OCI-LY3 (cell line): ENCODE measurements around the gene RNPEP.
A peak's percentile ranks its signal among the peaks of the same experiment; 100 is the strongest.

Source experiments
- H2AFZ ChIP-seq: fragments of 200-600, 300-600 bp; shearing (Covaris generic); 2 replicates; pipeline ENCODE4 v1.6.0; 2014; ENCODE audit warnings: antibody characterized with exemption, low read depth, low read length
- H3K27ac ChIP-seq: fragments of 200-600, 300-600 bp; sonication (generic); 2 replicates; pipeline ENCODE4 v1.5.1; 2014; ENCODE audit warnings: mild to moderate bottlenecking, low read length, moderate library complexity, mixed read lengths
- H3K27me3 ChIP-seq: fragments of 200-600, 300-600 bp; sonication (generic); 2 replicates; pipeline ENCODE4 v1.6.1; 2014; ENCODE audit warnings: low read depth, low read length, mixed read lengths
- H3K36me3 ChIP-seq: fragments of 200-600, 300-600 bp; sonication (generic); replicated peaks from 2 replicates; pipeline ENCODE3; 2014; ENCODE audit warnings: low read depth, low read length, mixed read lengths
- H3K4me1 ChIP-seq: fragments of 300-600, 200-600 bp; sonication (generic); 2 replicates; pipeline ENCODE4 v1.6.1; 2014; ENCODE audit warnings: low read length, mixed read lengths
- H3K4me2 ChIP-seq: fragments of 200-600, 300-600 bp; sonication (generic); 2 replicates; pipeline ENCODE4 v1.6.1; 2014; ENCODE audit warnings: low read length, mixed read lengths
- H3K4me3 ChIP-seq: fragments of 300-600, 200-600 bp; sonication (generic); 2 replicates; pipeline ENCODE4 v1.5.1; 2014; ENCODE audit warnings: antibody characterized with exemption, mild to moderate bottlenecking, low read length, moderate library complexity
- H3K79me2 ChIP-seq: fragments of 300-600, 200-600 bp; shearing (Covaris generic); 2 replicates; pipeline ENCODE4 v1.6.1; 2014; ENCODE audit warnings: mild to moderate bottlenecking, low read length, mixed read lengths
- H3K9ac ChIP-seq: fragments of 300-600, 200-600 bp; shearing (Covaris generic); 2 replicates; pipeline ENCODE4 v1.6.0; 2014; ENCODE audit warnings: mild to moderate bottlenecking, low read length, moderate library complexity
- H3K9me3 ChIP-seq: fragments of 200-600, 300-600 bp; shearing (Covaris generic); 2 replicates; pipeline ENCODE4 v1.6.1; 2014; ENCODE audit warnings: low read length, mixed read lengths; ENCODE audit not compliant: insufficient read depth
- H4K20me1 ChIP-seq: fragments of 200-600, 300-600 bp; sonication (generic); 2 replicates; pipeline ENCODE4 v1.6.1; 2016; ENCODE audit warnings: low read length, mixed read lengths; ENCODE audit not compliant: insufficient read depth
- EZH2phosphoT487 ChIP-seq: fragments of 200-600 bp; shearing (Covaris generic); IDR thresholded peaks from 2 replicates; pipeline ENCODE4 v1.6.1; 2018; ENCODE audit warnings: antibody characterized with exemption, mixed run types, low read depth
- TF ChIP-seq, protein P1 (sequence below): fragments of 200-600, 300-600 bp; sonication (generic); IDR thresholded peaks from 2 replicates; pipeline ENCODE4 v1.5.1; 2014; ENCODE audit warnings: antibody characterized with exemption, low read length, low read depth

Gene RNPEP

GRCh38 chr1:202010180-202011015 is 27.9 kb downstream of the RNPEP start, which contains the start of gene ELF3:
Gene ELF3, plus strand, starts transcription at chr1:202010587. Its CDS starts 550 bp downstream, at chr1:202011137.
- peak within 1 kb of the TSS; percentile 89 for H3K4me2 ChIP-seq
- no peak within 1 kb of the TSS; the same call in 1 of the 2 replicates for H2AFZ ChIP-seq

GRCh38 chr1:202011994-202012393 is 29.5 kb downstream of the RNPEP start:
- Histone ChIP-seq H3K27me3 (no peaks in the 10 kb centered on the region), H4K20me1 (no peaks in the 10 kb centered on the region), H3K4me1 (peaks cover 26% of the 10 kb centered on the region), H3K9me3 (no peaks in the 10 kb centered on the region), H3K4me3 (no peak overlapping the region), H3K4me2 (no peak overlapping the region; the same call in 1 of the 2 replicates), H3K36me3 (peaks cover 25% of the 10 kb centered on the region), H3K79me2 (peaks cover 17% of the 10 kb centered on the region), H3K27ac (no peak overlapping the region), H2AFZ (no peak overlapping the region), H3K9ac (no peak overlapping the region)
- TF ChIP-seq, protein P1, sequence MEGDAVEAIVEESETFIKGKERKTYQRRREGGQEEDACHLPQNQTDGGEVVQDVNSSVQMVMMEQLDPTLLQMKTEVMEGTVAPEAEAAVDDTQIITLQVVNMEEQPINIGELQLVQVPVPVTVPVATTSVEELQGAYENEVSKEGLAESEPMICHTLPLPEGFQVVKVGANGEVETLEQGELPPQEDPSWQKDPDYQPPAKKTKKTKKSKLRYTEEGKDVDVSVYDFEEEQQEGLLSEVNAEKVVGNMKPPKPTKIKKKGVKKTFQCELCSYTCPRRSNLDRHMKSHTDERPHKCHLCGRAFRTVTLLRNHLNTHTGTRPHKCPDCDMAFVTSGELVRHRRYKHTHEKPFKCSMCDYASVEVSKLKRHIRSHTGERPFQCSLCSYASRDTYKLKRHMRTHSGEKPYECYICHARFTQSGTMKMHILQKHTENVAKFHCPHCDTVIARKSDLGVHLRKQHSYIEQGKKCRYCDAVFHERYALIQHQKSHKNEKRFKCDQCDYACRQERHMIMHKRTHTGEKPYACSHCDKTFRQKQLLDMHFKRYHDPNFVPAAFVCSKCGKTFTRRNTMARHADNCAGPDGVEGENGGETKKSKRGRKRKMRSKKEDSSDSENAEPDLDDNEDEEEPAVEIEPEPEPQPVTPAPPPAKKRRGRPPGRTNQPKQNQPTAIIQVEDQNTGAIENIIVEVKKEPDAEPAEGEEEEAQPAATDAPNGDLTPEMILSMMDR = no peak
- TF ChIP-seq EZH2phosphoT487 = no peak

More at GRCh38 chr1:202010180-202011015, 27.9 kb downstream of the RNPEP start, which contains the start of gene ELF3:
- Histone ChIP-seq H3K4me1 (peaks cover 26% of the 10 kb centered on the region), H3K9ac (peak within 1 kb of the TSS; percentile 97), H3K79me2 (peaks cover 17% of the 10 kb centered on the region), H4K20me1 (no peaks in the 10 kb centered on the region), H3K27me3 (no peaks in the 10 kb centered on the region), H3K9me3 (no peaks in the 10 kb centered on the region), H3K4me3 (peak within 1 kb of the TSS; percentile 96), H3K27ac (peak within 1 kb of the TSS; percentile 82), H3K36me3 (peaks cover 24% of the 10 kb centered on the region)
- no peak for TF ChIP-seq EZH2phosphoT487
- TF ChIP-seq, protein P1 = peak; percentile 12; the same call in 1 of the 2 replicates

DNA sequence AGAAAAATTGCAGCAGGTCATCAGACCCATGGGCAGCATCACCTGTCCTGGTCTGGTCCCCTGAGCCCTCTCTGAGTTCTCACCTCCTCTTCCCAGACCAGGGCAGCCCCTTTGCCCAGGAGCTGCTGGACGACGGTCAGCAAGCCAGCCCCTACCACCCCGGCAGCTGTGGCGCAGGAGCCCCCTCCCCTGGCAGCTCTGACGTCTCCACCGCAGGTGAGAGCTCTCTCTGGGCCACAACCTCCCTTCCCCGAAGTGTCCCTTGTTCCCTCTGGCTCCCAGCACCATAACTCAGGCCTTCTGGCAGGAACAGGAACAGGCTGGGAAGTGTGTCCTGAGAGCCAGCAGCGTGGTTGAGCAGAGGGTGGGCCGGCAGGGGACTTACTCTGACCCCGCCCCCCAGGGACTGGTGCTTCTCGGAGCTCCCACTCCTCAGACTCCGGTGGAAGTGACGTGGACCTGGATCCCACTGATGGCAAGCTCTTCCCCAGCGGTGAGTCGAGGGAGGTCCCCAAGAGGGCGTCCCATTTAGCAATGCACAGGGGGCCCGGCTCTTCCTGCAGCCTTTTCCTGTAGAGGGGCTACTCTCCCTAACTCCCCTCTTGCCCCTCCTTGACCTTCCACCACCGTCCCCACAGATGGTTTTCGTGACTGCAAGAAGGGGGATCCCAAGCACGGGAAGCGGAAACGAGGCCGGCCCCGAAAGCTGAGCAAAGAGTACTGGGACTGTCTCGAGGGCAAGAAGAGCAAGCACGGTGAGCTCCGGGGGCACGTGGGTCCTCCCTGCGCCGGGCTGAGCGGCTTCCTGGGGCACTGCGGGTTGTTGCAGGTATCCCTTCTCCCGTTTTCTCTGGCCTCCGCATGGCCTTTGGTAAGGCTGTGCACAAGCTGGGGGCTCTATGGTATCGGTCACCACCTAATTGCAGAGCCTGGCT is 30.4 kb downstream of the RNPEP start:
- peaks cover 26% of the 10 kb centered on the region for H3K4me1 ChIP-seq
- no peak overlapping the region for H3K27ac ChIP-seq
- peaks cover 25% of the 10 kb centered on the region for H3K36me3 ChIP-seq
- no peaks in the 10 kb centered on the region for H3K27me3 ChIP-seq
- no peak overlapping the region for H2AFZ ChIP-seq
- no peak overlapping the region for H3K9ac ChIP-seq
- TF ChIP-seq EZH2phosphoT487 = no peak
- TF ChIP-seq, protein P1 = no peak
- H3K4me2 ChIP-seq = no peak overlapping the region
- H4K20me1 ChIP-seq = no peaks in the 10 kb centered on the region
- H3K79me2 ChIP-seq = peaks cover 17% of the 10 kb centered on the region
- no peaks in the 10 kb centered on the region for H3K9me3 ChIP-seq
- H3K4me3 ChIP-seq = no peak overlapping the region
